Esophagus (tissue), 2 donors: ENCODE results near the gene PKIB. TPM values are rescaled to one million over a fixed set of nuclear protein-coding genes. Genes with fewer than 3 reads are reported as not detected.

Source experiments
- H3K27ac ChIP-seq, 2 donors: one replicate each; pipeline ENCODE4 v1.5.1; 2013; ENCODE audit warnings: low read depth in 2 of 2, mild to moderate bottlenecking in 2 of 2, inconsistent platforms in 1 of 2, low read length in 1 of 2, moderate library complexity in 1 of 2
- H3K27me3 ChIP-seq, 2 donors: one replicate each; pipeline ENCODE4 v1.6.1; 2013; ENCODE audit warnings: low read length in 2 of 2, control low read depth in 1 of 2, mild to moderate bottlenecking in 1 of 2; ENCODE audit not compliant: insufficient read depth in 2 of 2, control insufficient read depth in 1 of 2
- H3K36me3 ChIP-seq, 2 donors: one replicate each; pipeline ENCODE4 v1.6.1; 2013; ENCODE audit warnings: low read length in 1 of 2; ENCODE audit not compliant: control insufficient read depth in 2 of 2, insufficient read depth in 2 of 2
- H3K4me1 ChIP-seq, 2 donors: one replicate each; pipeline ENCODE4 v1.6.1; 2013; ENCODE audit warnings: low read length in 1 of 2; ENCODE audit not compliant: control insufficient read depth in 2 of 2, insufficient read depth in 2 of 2
- H3K4me3 ChIP-seq, 2 donors: one replicate each; pipeline ENCODE4 v1.5.1; 2013; ENCODE audit warnings: low read length in 2 of 2, mild to moderate bottlenecking in 2 of 2, low read depth in 1 of 2, moderate library complexity in 1 of 2
- H3K9me3 ChIP-seq, 2 donors: one replicate each; pipeline ENCODE4 v1.6.1; 2013; ENCODE audit warnings: mild to moderate bottlenecking in 2 of 2, low read depth in 1 of 2, low read length in 1 of 2, moderate library complexity in 1 of 2; ENCODE audit not compliant: control insufficient read depth in 2 of 2, insufficient read depth in 1 of 2
- WGBS, 2 donors: extraction: QIAGEN DNeasy Blood & Tissue Kit; methylation state at CpG; one replicate each; pipeline ENCODE4 v1.1.7; 2013; 5-methylcytosine and 5-hydroxymethylcytosine counted together
- polyA plus RNA-seq, 2 donors: library from polyadenylated mRNA; stranded (reverse); fragments of 200-250 nt; gene quantifications; one replicate each; pipeline ENCODE4 v1.2.3, GENCODE V29; 2013
- donor health status: healthy with polysubstance abuse.
- donor health status: Bipolar disorder and iron deficiency.

Gene PKIB, protein sequence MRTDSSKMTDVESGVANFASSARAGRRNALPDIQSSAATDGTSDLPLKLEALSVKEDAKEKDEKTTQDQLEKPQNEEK
- polyA plus RNA-seq, result 1 to 10 TPM; 3.5 to 4.2 TPM

DNA sequence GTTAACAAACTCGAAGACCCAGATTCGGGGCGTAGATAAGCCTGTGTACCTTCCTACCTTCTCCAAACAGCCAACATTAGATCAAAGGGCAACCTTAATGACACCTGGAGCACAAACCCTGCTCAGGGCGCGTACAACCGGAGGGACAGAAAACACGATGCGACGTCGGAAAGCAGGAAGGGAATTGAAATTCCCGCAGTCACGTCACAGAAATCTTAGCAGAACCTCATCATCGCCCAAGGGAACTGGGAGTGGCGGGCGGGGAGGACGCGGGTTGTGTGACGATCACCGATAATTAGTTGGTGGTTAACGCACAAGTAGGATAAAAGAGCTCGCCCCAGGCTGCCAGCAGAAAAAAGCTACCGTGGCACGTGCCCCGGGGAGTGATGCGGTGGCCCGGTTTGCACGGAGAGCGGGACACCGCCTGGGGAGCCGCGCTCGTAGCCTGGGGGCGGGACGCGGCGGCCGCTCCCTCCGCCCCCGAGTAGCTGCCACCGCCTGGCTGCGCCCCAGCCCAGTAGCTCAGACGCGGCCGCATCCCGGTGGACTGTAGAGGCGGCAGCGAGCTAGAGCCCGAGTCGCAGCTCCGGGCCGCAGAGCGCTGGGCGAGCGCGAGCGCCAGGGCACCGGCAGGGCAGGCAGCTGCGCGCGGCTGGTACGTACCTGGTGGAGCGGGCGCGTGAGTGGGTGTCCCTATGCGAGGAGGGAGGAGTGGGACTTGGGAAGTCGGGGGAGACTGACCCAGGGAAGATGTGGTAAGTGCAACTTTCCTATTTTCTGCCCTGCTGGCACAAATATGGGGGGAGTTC, at the start of gene PKIB:
PKIB (plus strand) TSS at position 525 of the 809 bp plus-strand sequence. CDS start 107,390 bp downstream, outside the sequence.
- H3K27me3 ChIP-seq, result no peaks in the 10 kb centered on the region
- WGBS, 2 donors, result 1% methylated on average over 66 of the region's 66 CpGs
- no peaks in the 10 kb centered on the region for H3K9me3 ChIP-seq
- H3K36me3 ChIP-seq, result no peaks in the 10 kb centered on the region
- peak within 1 kb of the TSS; percentile 49 to 57 for H3K4me3 ChIP-seq
- H3K27ac ChIP-seq, result no peak within 1 kb of the TSS
- H3K4me1 ChIP-seq, result peaks cover 5 to 9% of the 10 kb centered on the region in 2 donors

DNA sequence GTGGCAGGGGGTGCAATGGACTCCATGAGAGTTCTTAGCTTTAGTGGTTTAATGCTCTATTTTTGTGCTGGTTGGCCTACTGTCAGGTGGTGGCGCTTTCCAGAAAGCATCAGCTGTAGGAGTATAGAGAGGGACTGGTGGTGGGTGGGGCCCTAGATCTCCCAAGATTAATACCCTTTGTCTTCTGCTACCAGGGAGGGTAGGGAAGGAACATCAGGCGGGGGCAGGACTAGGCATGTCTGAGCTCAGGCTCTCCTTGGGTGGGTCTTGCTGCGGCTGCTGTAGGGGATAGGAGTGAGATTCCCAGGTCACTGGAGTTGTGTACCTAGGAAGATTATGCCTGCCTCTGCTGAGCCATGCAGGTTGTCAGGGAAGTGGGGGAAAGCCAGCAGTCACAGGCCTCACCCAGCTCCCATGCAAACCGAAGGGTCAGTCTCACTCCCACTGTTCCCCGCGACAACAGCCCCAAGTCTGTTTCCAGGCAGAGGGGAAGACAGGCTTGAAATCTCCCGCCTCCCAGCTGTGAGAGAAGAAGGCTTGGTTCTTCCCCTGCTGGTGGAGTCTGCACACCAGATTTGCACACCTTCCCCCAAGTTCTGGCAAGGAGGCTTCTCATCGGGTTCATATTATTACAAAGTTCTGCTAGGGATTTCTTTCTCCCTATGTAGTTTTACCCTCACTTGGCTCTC, 46.7 kb upstream of the PKIB start:
- Histone ChIP-seq H3K4me1 (peaks cover 0 to 4% of the 10 kb centered on the region in 2 donors), H3K36me3 (no peaks in the 10 kb centered on the region), H3K27ac (peak overlapping the region in 1 of 2 donors; percentile 31), H3K4me3 (no peak overlapping the region), H3K9me3 (no peaks in the 10 kb centered on the region), H3K27me3 (no peaks in the 10 kb centered on the region)
- 79 to 88% methylated on average over 8 of the region's 8 CpGs for WGBS, 2 donors

DNA sequence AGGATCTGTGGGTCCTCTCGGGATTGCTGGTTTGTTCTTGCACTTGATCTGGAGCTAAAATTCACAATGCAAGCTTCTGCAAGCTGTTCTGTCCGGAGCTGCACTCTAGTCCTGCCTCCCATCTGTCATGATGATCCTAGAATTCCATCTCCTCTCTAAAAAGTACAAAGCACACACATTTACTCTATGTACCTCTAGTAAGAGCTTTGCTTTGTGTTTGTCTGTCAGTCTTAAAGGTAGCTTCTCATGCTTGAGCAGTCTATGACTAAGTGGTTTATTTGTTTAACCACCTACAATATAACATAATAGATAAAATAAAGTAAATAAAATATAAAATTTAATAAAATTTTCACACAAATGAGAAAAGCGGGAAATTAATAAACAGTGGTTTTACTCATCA, 46.0 kb upstream of the PKIB start:
- Histone ChIP-seq H3K27ac (no peak overlapping the region), H3K4me1 (peaks cover 0 to 4% of the 10 kb centered on the region in 2 donors), H3K4me3 (no peak overlapping the region), H3K9me3 (no peaks in the 10 kb centered on the region), H3K36me3 (no peaks in the 10 kb centered on the region), H3K27me3 (no peaks in the 10 kb centered on the region)
- 81 to 84% methylated on average over 3 of the region's 3 CpGs for WGBS, 2 donors

DNA sequence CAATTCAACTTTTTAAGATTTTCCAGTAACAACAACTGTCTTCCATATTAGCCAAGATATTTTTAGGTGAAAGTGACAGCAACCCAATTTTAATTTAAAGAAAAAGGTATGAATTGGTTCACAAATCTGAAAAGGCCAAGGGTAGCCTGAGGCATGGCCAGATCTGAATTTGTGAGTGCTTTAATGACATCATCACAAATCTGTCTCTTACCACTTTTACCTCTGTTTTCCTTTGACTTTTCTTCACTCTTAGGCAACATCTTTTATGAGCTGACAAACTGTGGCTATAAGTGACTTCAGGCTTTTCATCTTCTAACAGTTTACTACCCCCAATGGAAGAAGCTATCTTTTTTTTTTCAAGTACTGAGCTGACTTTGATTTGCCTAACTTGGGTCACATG, 44.5 kb upstream of the PKIB start:
- no peaks in the 10 kb centered on the region for H3K9me3 ChIP-seq
- H3K36me3 ChIP-seq, result no peaks in the 10 kb centered on the region
- H3K4me1 ChIP-seq, result peaks cover 0 to 7% of the 10 kb centered on the region in 2 donors
- H3K27ac ChIP-seq, result no peak overlapping the region
- no peaks in the 10 kb centered on the region for H3K27me3 ChIP-seq
- H3K4me3 ChIP-seq, result no peak overlapping the region

DNA sequence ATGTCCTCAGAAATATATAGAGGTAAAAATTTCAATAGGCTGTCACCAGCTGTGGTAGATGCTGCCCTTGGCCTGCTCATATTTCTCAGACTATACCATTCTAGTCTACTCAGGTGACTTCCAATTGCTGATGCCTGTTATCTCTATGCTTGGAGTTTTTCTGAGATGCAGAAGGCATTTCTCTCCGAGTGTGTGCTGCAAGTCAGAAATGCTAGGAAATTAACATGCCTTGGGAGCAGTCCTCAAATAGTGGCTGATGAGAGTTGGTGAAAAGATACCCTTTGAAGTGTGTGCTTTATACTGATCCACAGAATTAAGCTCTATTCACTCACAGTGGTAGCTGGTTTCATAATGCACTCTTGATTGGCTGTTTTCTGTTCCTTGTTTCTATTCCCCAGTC, 43.2 kb upstream of the PKIB start:
- Histone ChIP-seq H3K4me1 (peaks cover 0 to 7% of the 10 kb centered on the region in 2 donors), H3K36me3 (no peaks in the 10 kb centered on the region), H3K9me3 (no peaks in the 10 kb centered on the region), H3K4me3 (no peak overlapping the region), H3K27ac (no peak overlapping the region), H3K27me3 (no peaks in the 10 kb centered on the region)
- whole genome bisulfite sequencing, 2 donors, result 68 to 77% methylated on average over 1 of the region's 1 CpG

DNA sequence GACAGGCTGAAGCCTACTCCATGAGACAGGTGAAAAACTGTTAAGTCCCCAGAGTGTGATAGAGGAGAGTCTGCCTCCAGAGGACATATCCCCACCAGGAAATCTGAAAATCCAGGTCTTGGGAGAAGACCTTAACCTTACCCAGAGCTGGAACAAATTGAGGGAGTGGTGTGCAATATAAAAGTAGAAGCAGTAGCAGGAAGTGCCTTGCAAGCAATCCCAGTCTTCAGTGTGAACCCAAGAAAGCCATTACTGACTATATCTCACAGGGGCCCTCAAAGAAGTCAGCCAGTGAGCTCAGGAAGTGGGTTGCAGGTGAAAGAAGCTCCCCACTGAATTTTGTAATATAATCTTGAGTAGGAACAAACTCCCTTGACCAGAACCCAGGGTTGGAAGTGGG, 41.9 kb upstream of the PKIB start:
- H3K4me1 ChIP-seq, result peaks cover 0 to 3% of the 10 kb centered on the region in 2 donors
- no peaks in the 10 kb centered on the region for H3K36me3 ChIP-seq
- no peaks in the 10 kb centered on the region for H3K27me3 ChIP-seq
- H3K4me3 ChIP-seq, result no peak overlapping the region
- no peak overlapping the region for H3K27ac ChIP-seq
- H3K9me3 ChIP-seq, result no peaks in the 10 kb centered on the region

DNA sequence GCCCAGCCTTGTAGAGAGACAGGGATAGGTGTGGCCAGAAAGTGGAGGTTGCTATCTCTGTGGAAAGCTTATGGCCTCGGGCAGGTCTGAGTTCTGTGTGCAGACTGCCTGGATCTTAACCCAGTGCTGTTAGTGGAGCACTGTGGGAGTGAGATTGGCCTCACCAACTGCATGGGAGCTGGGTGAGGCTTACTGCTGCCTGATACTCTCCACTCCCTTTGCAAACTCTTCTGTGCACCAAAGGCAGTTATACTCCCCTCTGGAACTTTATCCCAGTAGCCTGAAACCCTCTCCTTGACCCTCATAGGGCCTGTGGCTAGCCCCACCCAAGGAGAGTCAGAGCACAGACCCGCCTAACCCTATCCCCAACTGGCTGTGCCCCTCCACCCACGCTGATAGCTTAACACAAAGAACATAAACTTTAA, 41.4 kb upstream of the PKIB start:
- 65 to 73% methylated on average over 3 of the region's 3 CpGs for WGBS, 2 donors
- no peak overlapping the region for H3K4me3 ChIP-seq
- peaks cover 0 to 3% of the 10 kb centered on the region in 2 donors for H3K4me1 ChIP-seq
- no peak overlapping the region for H3K27ac ChIP-seq
- no peaks in the 10 kb centered on the region for H3K27me3 ChIP-seq
- H3K36me3 ChIP-seq, result no peaks in the 10 kb centered on the region
- H3K9me3 ChIP-seq, result no peaks in the 10 kb centered on the region

DNA sequence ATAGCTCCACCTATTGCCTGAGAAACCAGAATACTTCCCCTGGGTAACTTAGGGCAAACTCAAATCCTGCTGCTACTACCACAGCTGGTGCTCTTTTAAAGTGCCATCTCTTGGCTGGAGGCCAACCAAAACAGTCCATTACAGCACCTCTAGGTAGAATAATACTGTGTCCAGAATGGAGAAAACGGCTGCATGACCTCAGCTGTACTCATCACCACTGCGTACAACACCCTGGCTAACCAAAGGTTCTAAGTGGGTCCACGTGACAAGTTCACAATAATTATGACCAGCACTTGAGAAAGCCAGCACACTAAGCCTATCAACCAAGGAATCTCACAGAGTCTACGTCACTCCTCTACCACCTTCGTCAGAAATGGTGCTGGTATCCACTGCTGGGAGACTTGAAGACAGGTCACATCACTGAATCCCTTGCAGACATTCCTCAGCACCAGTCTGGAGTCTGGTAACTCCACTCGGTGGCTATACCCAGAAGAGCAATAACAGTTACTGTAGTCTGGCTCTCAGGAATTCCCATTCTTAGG, 40.9 kb upstream of the PKIB start:
- Histone ChIP-seq H3K4me3 (no peak overlapping the region), H3K27ac (no peak overlapping the region)
- WGBS, 2 donors, result 87% methylated on average over 6 of the region's 6 CpGs

DNA sequence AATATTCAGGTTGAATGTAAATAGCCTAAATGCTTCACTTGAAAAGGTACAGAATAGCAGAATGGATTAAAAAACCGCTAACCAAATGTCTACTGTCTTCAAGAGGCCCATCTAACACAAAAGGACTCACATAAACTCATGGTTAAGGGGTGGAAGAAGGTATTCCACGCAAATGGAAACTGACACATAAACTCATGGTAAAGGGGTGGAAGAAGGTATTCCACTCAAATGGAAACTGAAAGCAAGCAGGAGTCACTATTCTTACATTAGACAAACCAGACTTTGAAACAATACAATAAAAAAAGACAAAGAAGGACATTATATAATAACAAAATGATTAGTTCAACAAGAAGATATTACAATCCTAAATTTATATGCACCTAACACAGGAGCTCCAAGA, 38.3 kb upstream of the PKIB start:
- Histone ChIP-seq H3K4me1 (peaks cover 0 to 3% of the 10 kb centered on the region in 2 donors), H3K27ac (no peak overlapping the region), H3K36me3 (no peaks in the 10 kb centered on the region), H3K27me3 (no peaks in the 10 kb centered on the region), H3K9me3 (no peaks in the 10 kb centered on the region), H3K4me3 (no peak overlapping the region)
- WGBS, 2 donors, result 76% methylated on average over 2 of the region's 2 CpGs

More for the DNA sequence above, 40.9 kb upstream of the PKIB start:
- peaks cover 0 to 3% of the 10 kb centered on the region in 2 donors for H3K4me1 ChIP-seq
- no peaks in the 10 kb centered on the region for H3K27me3 ChIP-seq
- no peaks in the 10 kb centered on the region for H3K9me3 ChIP-seq
- H3K36me3 ChIP-seq, result no peaks in the 10 kb centered on the region
